HepG2 (cell line): Measurements from ENCODE around the gene POLH. TPM values are rescaled to one million over a fixed set of nuclear protein-coding genes. Genes with fewer than 3 reads are reported as not detected.
A peak's percentile ranks its signal among the peaks of the same experiment; 100 is the strongest.

Source experiments
- ARNTL ChIP-seq: sonication (generic); formaldehyde crosslinking; IDR thresholded peaks from 2 replicates; pipeline ENCODE4 v1.4.0; 2020; ENCODE audit warnings: mild to moderate bottlenecking, missing genetic modification reagents
- ATF7-NPFF ChIP-seq: sonication (generic); formaldehyde crosslinking; IDR thresholded peaks from 2 replicates; pipeline ENCODE4 v1.8.1; 2023; ENCODE audit warnings: mild to moderate bottlenecking, low read depth, missing genetic modification reagents, moderate library complexity
- CHCHD3 ChIP-seq: sonication (generic); formaldehyde crosslinking; IDR thresholded peaks from 2 replicates; pipeline ENCODE4 v1.8.0; 2022; ENCODE audit warnings: mild to moderate bottlenecking, missing genetic modification reagents, moderate library complexity
- DMTF1 ChIP-seq: sonication (generic); formaldehyde crosslinking; IDR thresholded peaks from 2 replicates; pipeline ENCODE4 v1.4.0; 2020; ENCODE audit warnings: mild to moderate bottlenecking, missing genetic modification reagents
- ETS1 ChIP-seq: sonication (generic); formaldehyde crosslinking; IDR thresholded peaks from 2 replicates; pipeline ENCODE4 v1.4.0; 2020; ENCODE audit warnings: missing genetic modification reagents
- JUND ChIP-seq: sonication (generic); formaldehyde crosslinking; IDR thresholded peaks from 2 replicates; pipeline ENCODE4 v1.8.0; 2022; ENCODE audit warnings: mild to moderate bottlenecking, missing genetic modification reagents
- MXD4 ChIP-seq: IDR thresholded peaks from 2 replicates; pipeline ENCODE4 v1.6.1; 2016; ENCODE audit warnings: mild to moderate bottlenecking, missing biosample characterization, missing genetic modification reagents
- NR3C1 ChIP-seq: sonication (generic); formaldehyde crosslinking; IDR thresholded peaks from 2 replicates; pipeline ENCODE4 v1.4.0; 2020; ENCODE audit warnings: missing genetic modification reagents
- RBAK ChIP-seq: sonication (generic); formaldehyde crosslinking; IDR thresholded peaks from 2 replicates; pipeline ENCODE4 v1.5.1; 2020; ENCODE audit warnings: mild to moderate bottlenecking, missing genetic modification reagents
- REXO4 ChIP-seq: sonication (generic); formaldehyde crosslinking; IDR thresholded peaks from 2 replicates; pipeline ENCODE4 v1.8.0; 2022; ENCODE audit warnings: missing genetic modification reagents, mild to moderate bottlenecking, borderline replicate concordance
- ZBED4 ChIP-seq: sonication (generic); formaldehyde crosslinking; IDR thresholded peaks from 2 replicates; pipeline ENCODE4 v1.4.0; 2020; ENCODE audit warnings: missing genetic modification reagents, borderline replicate concordance
- ZBTB10 ChIP-seq: sonication (generic); formaldehyde crosslinking; IDR thresholded peaks from 2 replicates; pipeline ENCODE4 v1.4.0; 2020; ENCODE audit warnings: missing genetic modification reagents, borderline replicate concordance
- ZKSCAN5 ChIP-seq: sonication (generic); formaldehyde crosslinking; IDR thresholded peaks from 2 replicates; pipeline ENCODE4 v1.5.1; 2020; ENCODE audit warnings: mild to moderate bottlenecking, missing genetic modification reagents
- ZNF180 ChIP-seq: sonication (generic); formaldehyde crosslinking; IDR thresholded peaks from 2 replicates; pipeline ENCODE4 v1.4.0; 2020; ENCODE audit warnings: low read depth, missing genetic modification reagents, borderline replicate concordance
- ZNF616 ChIP-seq: sonication (generic); formaldehyde crosslinking; IDR thresholded peaks from 2 replicates; pipeline ENCODE4 v1.5.0; 2020; ENCODE audit warnings: low read depth, mild to moderate bottlenecking, missing genetic modification reagents
- ZNF724P ChIP-seq: sonication (generic); formaldehyde crosslinking; IDR thresholded peaks from 2 replicates; pipeline ENCODE4 v1.8.0; 2022; ENCODE audit warnings: missing genetic modification reagents, borderline replicate concordance
- ZNF790 ChIP-seq: sonication (generic); formaldehyde crosslinking; IDR thresholded peaks from 2 replicates; pipeline ENCODE4 v1.8.0; 2022; ENCODE audit warnings: missing genetic modification reagents, mild to moderate bottlenecking, borderline replicate concordance
- polyA plus RNA-seq, 8 experiments: library from polyadenylated mRNA; depleted of rRNA in 3 of 8; stranded (reverse) in 7 of 8; unstranded in 1 of 8; fragments of >200 nt; fragmentation: Illumina TruSeq in 4 of 8; extraction: Trizol in 4 of 8; gene quantifications; 2 replicates each; pipeline versions ENCODE4 v1.2.1 to v1.2.3, GENCODE V29; 2011 to 2016; ENCODE audit warnings: low read depth in 4 of 8, missing spikeins in 1 of 8, mixed read lengths in 1 of 8; ENCODE audit not compliant: insufficient read depth in 1 of 8
- total RNA-seq, 5 experiments: library from RNA; depleted of rRNA; stranded (reverse); fragments of >200 nt; fragmentation: Illumina TruSeq; extraction: Trizol; gene quantifications; 2 replicates each; pipeline ENCODE4 v1.2.3, GENCODE V29; 2016; ENCODE audit warnings: low read depth in 1 of 5

POLH gene
- total and polyA plus RNA-seq, 2 of the 13 experiments (the other 11 are each of a cell fraction or from before 2014, with no cell fraction given): 11.6 to 25.0 TPM

- TF ChIP-seq RBAK (CRISPR knock-in tag): peak; percentile 76; the same call in 1 of the 2 replicates
- TF ChIP-seq ZNF724P (CRISPR knock-in tag): no peak
- no peak; the same call in 1 of the 2 replicates for TF ChIP-seq ZNF790 (CRISPR knock-in tag)
- peak; percentile 81 for TF ChIP-seq MXD4 (CRISPR knock-in tag)
- no peak for TF ChIP-seq NR3C1
- no peak for TF ChIP-seq ZBTB10 (CRISPR knock-in tag)
- no peak for TF ChIP-seq JUND (CRISPR knock-in tag)
- TF ChIP-seq ZBED4 (CRISPR knock-in tag): peak; percentile 60
- peak; percentile 88; the same call in 1 of the 2 replicates for TF ChIP-seq ZNF180 (CRISPR knock-in tag)
- TF ChIP-seq ETS1 (CRISPR knock-in tag): 0 out of 2 replicates have a peak, but pooled peaks have one; percentile 68
- 0 out of 2 replicates have a peak, but pooled peaks have one; percentile 39 for TF ChIP-seq ZNF616
- no peak for TF ChIP-seq DMTF1
- TF ChIP-seq ATF7-NPFF (CRISPR knock-in tag): no peak
- no peak for TF ChIP-seq REXO4
- no peak for TF ChIP-seq CHCHD3
- TF ChIP-seq ARNTL (CRISPR knock-in tag): no peak; the same call in 1 of the 2 replicates
- no peak for TF ChIP-seq ZKSCAN5
Measured at GRCh38 chr6:43629505-43630300, 53.7 kb downstream of the POLH start (continued).
